Stimulated activated CD4-positive, alpha-beta T cell treated with anti-CD3 and anti-CD28 coated beads, TNF-alpha, amount 100 ng/mL, for 24 hours (primary cell): ENCODE measurements around the gene RAB40C.

Experiments used
- DNase-seq, 3 experiments: peaks; one replicate each; pipeline ENCODE4 v3.0.0-alpha.2; 2020; ENCODE audit warnings: low read depth in 3 of 3

Gene RAB40C

GRCh38 chr16:616733-617586 lies 27.1 kb downstream of the RAB40C start:
- no peak for DNase-seq

GRCh38 chr16:617855-618254 lies 28.0 kb downstream of the RAB40C start:
- no peak for DNase-seq

GRCh38 chr16:619476-620100 lies 29.7 kb downstream of the RAB40C start:
- no peak for DNase-seq

GRCh38 chr16:620700-621525 lies 31.0 kb downstream of the RAB40C start:
- DNase-seq: no peak

GRCh38 chr16:621526-622105 lies 31.8 kb downstream of the RAB40C start:
- no peak for DNase-seq

- no peak for DNase-seq
These were observed 33.0 kb downstream of the RAB40C start for GRCh38 chr16:622920-623280.

GRCh38 chr16:624526-625070 lies 34.7 kb downstream of the RAB40C start:
- no peak for DNase-seq

- DNase-seq: no peak
These were observed 35.5 kb downstream of the RAB40C start for GRCh38 chr16:625117-625976.

- no peak for DNase-seq
These were observed 36.3 kb downstream of the RAB40C start for GRCh38 chr16:625977-626765.

GRCh38 chr16:626787-627453 lies 37.1 kb downstream of the RAB40C start:
- DNase-seq: no peak

GRCh38 chr16:627454-628239 lies 37.8 kb downstream of the RAB40C start:
- DNase-seq: no peak

- no peak for DNase-seq
These were observed 38.6 kb downstream of the RAB40C start for GRCh38 chr16:628321-629061.

- no peak for DNase-seq
These were observed 39.4 kb downstream of the RAB40C start for GRCh38 chr16:629185-629832.

- DNase-seq: no peak
These were observed 40.0 kb downstream of the RAB40C start for GRCh38 chr16:629833-630248.

GRCh38 chr16:630249-630814 lies 40.5 kb downstream of the RAB40C start:
- DNase-seq: no peak

- DNase-seq: no peak
These were observed 41.0 kb downstream of the RAB40C start, which contains the start of gene WFIKKN1 for GRCh38 chr16:630815-631405. WFIKKN1 (plus strand) TSS chr16:630985; CDS start chr16:631254, 269 bp downstream.
